ENCODE measurements around the gene DNM2. TPM values are rescaled to one million over a fixed set of nuclear protein-coding genes. Genes with fewer than 3 reads are reported as not detected.
A peak's percentile ranks its signal among the peaks of the same experiment; 100 is the strongest.

Gene DNM2
- total and polyA plus RNA-seq, 9 of the 15 experiments (the other 6 are each of a cell fraction or from before 2014, with no cell fraction given), result 2.2 to 161 (median 72.6) TPM

DNA sequence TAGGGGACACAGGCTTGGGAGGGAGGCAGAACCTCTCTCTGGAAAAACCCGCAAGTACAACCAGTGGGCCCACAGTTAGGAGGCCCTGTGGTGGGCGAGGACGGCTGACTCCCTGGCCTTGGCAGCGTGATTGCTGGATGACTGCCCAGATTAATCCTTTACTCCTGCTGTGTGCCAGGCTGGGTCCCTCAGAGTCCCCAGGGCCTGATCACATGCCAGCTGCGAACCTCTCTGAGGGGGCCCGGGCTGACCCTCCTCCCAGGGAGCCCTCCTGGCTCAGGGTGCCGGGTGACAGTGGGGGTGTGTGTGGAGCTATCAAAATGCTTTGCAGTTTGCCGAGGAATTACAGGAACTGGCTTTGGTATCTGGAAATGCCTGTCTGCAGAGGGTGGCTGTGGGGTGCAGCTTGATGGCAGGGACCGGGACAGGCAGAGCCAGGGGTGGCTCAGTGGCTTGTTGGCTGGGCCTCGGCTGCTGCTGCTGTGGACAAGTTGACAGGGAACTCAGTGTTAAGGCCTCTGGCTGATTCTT, 48.9 kb downstream of the DNM2 start:
- CTCF ChIA-PET (ENCODE audit: low intra/inter-chr PET ratio), result interaction anchor here (0.7 kb wide), 1 partner anchor 111 kb away, joined by 3 read pairs; no protein-coding TSS in a partner anchor
- Histone ChIP-seq H3K4me1 (replicated peaks in 1 of 2; ENCODE audit: control insufficient read depth in 2 of 2, insufficient read depth in 2 of 2, low read length in 2 of 2) (peaks cover 9 to 32% of the 10 kb centered on the region in 2 experiments; a peak in 4 of 5 replicates), H3K79me2 (ENCODE audit: control insufficient read depth, insufficient read depth, low read length) (peaks cover 73% of the 10 kb centered on the region), H4K20me1 (replicated peaks; ENCODE audit: control insufficient read depth, insufficient read depth, low read length) (peaks cover 32% of the 10 kb centered on the region; the same call in 1 of the 2 replicates), H3K4me3 (no peak overlapping the region), H3K9me1 (ENCODE audit: control insufficient read depth, insufficient read depth, low read length) (peaks cover 8% of the 10 kb centered on the region), H3K27ac (ENCODE audit: extremely low read depth, low read depth, low read length) (no peak overlapping the region), H3K4me2 (ENCODE audit: insufficient read depth, low read length) (no peak overlapping the region), H3K27me3 (ENCODE audit: control insufficient read depth in 2 of 2, insufficient read depth in 2 of 2, low read length in 2 of 2) (no peaks in the 10 kb centered on the region), H3K9ac (ENCODE audit: insufficient read depth in 1 of 2, low read depth in 2 of 2, low read length in 2 of 2) (peak overlapping the region in 1 of 2 experiments; percentile 79; a peak in 2 of 4 replicates), H3K36me3 (ENCODE audit: control insufficient read depth, insufficient read depth, low read length) (peaks cover 77% of the 10 kb centered on the region; the same call in 2 of the 3 replicates), H2AFZ (ENCODE audit: low read depth, low read length) (no peak overlapping the region), H3K9me3 (replicated peaks; ENCODE audit: control insufficient read depth, insufficient read depth, low read depth, low read length) (no peaks in the 10 kb centered on the region)
- intact Hi-C loops (cut with micrococcal nuclease) (no loop called here), in situ Hi-C loops (cut with MboI) (no loop called here)
- no peak for DNase-seq (ENCODE audit: extremely low read depth in 1 of 4, low spot score in 3 of 4)
- WGBS (ENCODE audit: insufficient coverage, low coverage, missing lambda C conversion rate), result 83% methylated on average over 7 of the region's 10 CpGs
- POLR2A ChIA-PET, result interaction anchor here (0.8 to 1.2 kb wide), 3 partner anchors 10 to 28 kb away, joined by 3 to 4 read pairs (median 3); no protein-coding TSS in a partner anchor
- TF ChIP-seq CBX8 (IDR thresholded peaks at IDR 0.05; ENCODE audit: borderline replicate concordance, extremely low read depth, low read depth, low read length, poor library complexity, severe bottlenecking) (no peak), HINFP (tag; conservative IDR thresholded peaks at IDR 0.05; ENCODE audit: low read depth) (no peak), CC2D1A (IDR thresholded peaks at IDR 0.05) (no peak), POLR2G (IDR thresholded peaks at IDR 0.05; ENCODE audit: low read depth, low read length) (peak; percentile 38; the same call in 1 of the 2 replicates), ID3 (CRISPR knock-in tag; IDR thresholded peaks at IDR 0.05) (no peak), ID3 (tag; IDR thresholded peaks at IDR 0.05) (no peak), ETV6 (IDR thresholded peaks at IDR 0.05; ENCODE audit: borderline replicate concordance in 1 of 2, low read depth in 2 of 2, low read length in 1 of 2) (no peak), ETV6 (CRISPR knock-in tag; IDR thresholded peaks at IDR 0.05; ENCODE audit: borderline replicate concordance) (no peak)
- TF ChIP-seq, protein P1, sequence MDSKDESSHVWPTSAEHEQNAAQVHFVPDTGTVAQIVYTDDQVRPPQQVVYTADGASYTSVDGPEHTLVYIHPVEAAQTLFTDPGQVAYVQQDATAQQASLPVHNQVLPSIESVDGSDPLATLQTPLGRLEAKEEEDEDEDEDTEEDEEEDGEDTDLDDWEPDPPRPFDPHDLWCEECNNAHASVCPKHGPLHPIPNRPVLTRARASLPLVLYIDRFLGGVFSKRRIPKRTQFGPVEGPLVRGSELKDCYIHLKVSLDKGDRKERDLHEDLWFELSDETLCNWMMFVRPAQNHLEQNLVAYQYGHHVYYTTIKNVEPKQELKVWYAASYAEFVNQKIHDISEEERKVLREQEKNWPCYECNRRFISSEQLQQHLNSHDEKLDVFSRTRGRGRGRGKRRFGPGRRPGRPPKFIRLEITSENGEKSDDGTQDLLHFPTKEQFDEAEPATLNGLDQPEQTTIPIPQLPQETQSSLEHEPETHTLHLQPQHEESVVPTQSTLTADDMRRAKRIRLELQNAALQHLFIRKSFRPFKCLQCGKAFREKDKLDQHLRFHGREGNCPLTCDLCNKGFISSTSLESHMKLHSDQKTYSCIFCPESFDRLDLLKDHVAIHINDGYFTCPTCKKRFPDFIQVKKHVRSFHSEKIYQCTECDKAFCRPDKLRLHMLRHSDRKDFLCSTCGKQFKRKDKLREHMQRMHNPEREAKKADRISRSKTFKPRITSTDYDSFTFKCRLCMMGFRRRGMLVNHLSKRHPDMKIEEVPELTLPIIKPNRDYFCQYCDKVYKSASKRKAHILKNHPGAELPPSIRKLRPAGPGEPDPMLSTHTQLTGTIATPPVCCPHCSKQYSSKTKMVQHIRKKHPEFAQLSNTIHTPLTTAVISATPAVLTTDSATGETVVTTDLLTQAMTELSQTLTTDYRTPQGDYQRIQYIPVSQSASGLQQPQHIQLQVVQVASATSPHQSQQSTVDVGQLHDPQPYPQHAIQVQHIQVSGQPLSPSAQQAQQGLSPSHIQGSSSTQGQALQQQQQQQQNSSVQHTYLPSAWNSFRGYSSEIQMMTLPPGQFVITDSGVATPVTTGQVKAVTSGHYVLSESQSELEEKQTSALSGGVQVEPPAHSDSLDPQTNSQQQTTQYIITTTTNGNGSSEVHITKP (IDR thresholded peaks at IDR 0.05; ENCODE audit: partially characterized antibody), result no peak
- no peak for FAIRE-seq
- BruUV-seq (replicated peaks), result no TSS peak
- no peak for ATAC-seq
